ENCODE results near the gene SDR42E2. TPM values are rescaled to one million over a fixed set of nuclear protein-coding genes. Genes with fewer than 3 reads are reported as not detected.

The SDR42E2 gene
- total and polyA plus RNA-seq, 10 of the 15 experiments (the other 5 are each of a cell fraction or from before 2014, with no cell fraction given), result 0.01 to 0.09 (median 0.08) TPM; not detected in 4

DNA sequence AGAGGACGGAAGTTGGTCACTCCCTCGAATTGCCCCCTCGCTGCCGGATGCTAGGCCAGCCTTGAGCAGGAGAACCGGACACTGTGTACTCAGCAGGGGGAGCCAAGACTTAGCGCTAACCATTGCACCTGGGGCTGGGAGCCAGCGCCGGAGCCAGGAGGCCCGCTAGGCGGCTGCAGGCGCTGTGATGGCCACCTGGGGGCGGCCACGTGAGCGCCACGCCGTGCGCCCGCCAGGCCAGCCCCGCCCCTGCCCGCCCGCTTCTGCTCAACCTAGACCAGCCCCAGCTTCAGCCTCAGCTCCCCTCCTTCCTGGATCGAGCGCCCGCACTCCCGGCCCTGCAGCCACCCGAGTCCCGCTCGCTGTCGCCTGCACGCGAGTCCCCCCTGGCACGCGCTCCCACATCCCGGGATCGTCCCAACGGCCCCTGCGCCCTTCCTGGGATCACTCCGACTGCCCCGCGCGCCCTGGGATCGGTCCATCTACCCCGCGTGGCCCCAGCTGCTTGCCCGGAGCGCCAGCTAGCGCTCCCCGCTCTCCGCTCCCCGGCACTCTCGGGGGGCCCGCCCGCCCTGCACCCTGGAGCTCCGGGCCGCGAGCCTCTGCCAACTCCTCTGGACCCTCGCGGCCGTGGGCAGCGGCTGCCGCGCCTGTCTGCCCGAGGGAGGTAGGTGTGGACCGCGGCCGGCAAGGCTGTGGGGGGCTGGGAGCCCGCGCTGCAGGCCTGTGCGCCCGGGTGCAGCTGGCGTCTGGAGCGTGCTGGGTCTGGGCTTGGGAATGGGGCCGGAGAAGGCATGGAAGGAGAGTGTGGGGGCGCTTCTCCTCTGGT lies 43.9 kb downstream of the SDR42E2 start, which contains the start of gene EEF2K:
Gene EEF2K, plus strand, starts transcription at position 266 of the 829 bp plus-strand sequence. CDS start 19,452 bp downstream, outside the sequence.
- FAIRE-seq, result peak; percentile 92
- DNase-seq (ENCODE audit: low read depth, low spot score), result peak; percentile 83
- H3K4me3 ChIP-seq, result peak within 1 kb of the TSS; percentile 88
- peaks cover 11% of the 10 kb centered on the region for H3K4me1 ChIP-seq (ENCODE audit: control insufficient read depth, insufficient read depth, low read length)
- no TSS peak for BruUV-seq (replicated peaks)
- peaks cover 1 to 4% of the 10 kb centered on the region in 2 experiments; a peak in 1 of 4 replicates for H3K36me3 ChIP-seq (ENCODE audit: control insufficient read depth in 2 of 2, insufficient read depth in 2 of 2, low read length in 1 of 2)
- peaks cover 51% of the 10 kb centered on the region for H3K79me2 ChIP-seq (ENCODE audit: control insufficient read depth, insufficient read depth, low read length)
- SMC1A ChIA-PET (ENCODE audit: uncharacterized antibody, unreplicated experiment), result interaction anchor here (1.1 to 8.9 kb wide), 5 partner anchors 11 to 94 kb away, joined by 4 to 83 read pairs (median 23); partner anchors contain the start of gene POLR3E
- no peaks in the 10 kb centered on the region for H4K20me1 ChIP-seq (ENCODE audit: control insufficient read depth, insufficient read depth)
- CTCF ChIA-PET, result interaction anchor here (1.0 to 7.9 kb wide), 6 partner anchors 10 to 92 kb away, joined by 3 to 91 read pairs (median 24); partner anchors contain the start of gene POLR3E
- H3K27ac ChIP-seq (ENCODE audit: control insufficient read depth, insufficient read depth), result peak within 1 kb of the TSS; percentile 65
- POLR2A ChIA-PET, result interaction anchor here (1.1 to 7.1 kb wide), 5 partner anchors 12 to 91 kb away, joined by 3 to 104 read pairs (median 6); partner anchors contain the start of gene POLR3E
- intact Hi-C loops (cut with micrococcal nuclease; ENCODE audit: unreplicated experiment), result loop anchor here (1.0 kb wide), 2 partner anchors 11 to 91 kb away; partner anchors contain the start of gene POLR3E
- RAD21 ChIA-PET (ENCODE audit: unreplicated experiment), result interaction anchor here (1.0 to 7.4 kb wide), 7 partner anchors 10 to 147 kb away, joined by 3 to 74 read pairs (median 11); partner anchors contain the start of gene POLR3E
- in situ Hi-C loops (cut with MboI), result no loop called here
- under 1% methylated on average over 57 of the region's 74 CpGs for WGBS (ENCODE audit: insufficient coverage, insufficient replicate concordance, low lambda C conversion rate, missing lambda C conversion rate)
- H3K9ac ChIP-seq (ENCODE audit: control insufficient read depth, insufficient read depth, low read length), result peak within 1 kb of the TSS; percentile 77
- H2AFZ ChIP-seq (ENCODE audit: control insufficient read depth, low read depth, low read length), result peak within 1 kb of the TSS; percentile 71
- H3K27me3 ChIP-seq (replicated peaks in 1 of 2; ENCODE audit: control insufficient read depth in 2 of 2, insufficient read depth in 2 of 2, low read length in 1 of 2), result no peaks in the 10 kb centered on the region
- H3K9me3 ChIP-seq (replicated peaks; ENCODE audit: control insufficient read depth, insufficient read depth, low read length), result peaks cover 5% of the 10 kb centered on the region
- H3K4me2 ChIP-seq (ENCODE audit: control insufficient read depth, insufficient read depth), result peak within 1 kb of the TSS; percentile 82
- peak; percentile 92 for ATAC-seq
- peak; percentile 54; the same call in 1 of the 3 replicates for TF ChIP-seq POU2F2 (IDR thresholded peaks at IDR 0.05; ENCODE audit: borderline replicate concordance, low read depth, low read length)
- TF ChIP-seq NBN (IDR thresholded peaks at IDR 0.05), result peak; percentile 69; the same call in 1 of the 2 replicates
- TF ChIP-seq, protein P1, sequence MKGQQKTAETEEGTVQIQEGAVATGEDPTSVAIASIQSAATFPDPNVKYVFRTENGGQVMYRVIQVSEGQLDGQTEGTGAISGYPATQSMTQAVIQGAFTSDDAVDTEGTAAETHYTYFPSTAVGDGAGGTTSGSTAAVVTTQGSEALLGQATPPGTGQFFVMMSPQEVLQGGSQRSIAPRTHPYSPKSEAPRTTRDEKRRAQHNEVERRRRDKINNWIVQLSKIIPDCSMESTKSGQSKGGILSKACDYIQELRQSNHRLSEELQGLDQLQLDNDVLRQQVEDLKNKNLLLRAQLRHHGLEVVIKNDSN (IDR thresholded peaks at IDR 0.05; ENCODE audit: borderline replicate concordance, extremely low read length, insufficient read depth, low read depth, low read length), result peak; percentile 82
- TF ChIP-seq, protein P2, sequence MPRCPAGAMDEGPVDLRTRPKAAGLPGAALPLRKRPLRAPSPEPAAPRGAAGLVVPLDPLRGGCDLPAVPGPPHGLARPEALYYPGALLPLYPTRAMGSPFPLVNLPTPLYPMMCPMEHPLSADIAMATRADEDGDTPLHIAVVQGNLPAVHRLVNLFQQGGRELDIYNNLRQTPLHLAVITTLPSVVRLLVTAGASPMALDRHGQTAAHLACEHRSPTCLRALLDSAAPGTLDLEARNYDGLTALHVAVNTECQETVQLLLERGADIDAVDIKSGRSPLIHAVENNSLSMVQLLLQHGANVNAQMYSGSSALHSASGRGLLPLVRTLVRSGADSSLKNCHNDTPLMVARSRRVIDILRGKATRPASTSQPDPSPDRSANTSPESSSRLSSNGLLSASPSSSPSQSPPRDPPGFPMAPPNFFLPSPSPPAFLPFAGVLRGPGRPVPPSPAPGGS (IDR thresholded peaks at IDR 0.05; ENCODE audit: borderline replicate concordance, insufficient read depth, low read depth, low read length, poor library complexity, severe bottlenecking), result no peak
- peak; percentile 89 for TF ChIP-seq YY1 (IDR thresholded peaks at IDR 0.05; ENCODE audit: low read depth, low read length)
- no peak for TF ChIP-seq STAT1 (conservative IDR thresholded peaks at IDR 0.05)
- peak; percentile 71; the same call in 1 of the 2 replicates for TF ChIP-seq CBX5 (IDR thresholded peaks at IDR 0.05; ENCODE audit: low read depth)
- TF ChIP-seq, protein P3, sequence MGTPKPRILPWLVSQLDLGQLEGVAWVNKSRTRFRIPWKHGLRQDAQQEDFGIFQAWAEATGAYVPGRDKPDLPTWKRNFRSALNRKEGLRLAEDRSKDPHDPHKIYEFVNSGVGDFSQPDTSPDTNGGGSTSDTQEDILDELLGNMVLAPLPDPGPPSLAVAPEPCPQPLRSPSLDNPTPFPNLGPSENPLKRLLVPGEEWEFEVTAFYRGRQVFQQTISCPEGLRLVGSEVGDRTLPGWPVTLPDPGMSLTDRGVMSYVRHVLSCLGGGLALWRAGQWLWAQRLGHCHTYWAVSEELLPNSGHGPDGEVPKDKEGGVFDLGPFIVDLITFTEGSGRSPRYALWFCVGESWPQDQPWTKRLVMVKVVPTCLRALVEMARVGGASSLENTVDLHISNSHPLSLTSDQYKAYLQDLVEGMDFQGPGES (IDR thresholded peaks at IDR 0.05), result no peak
- TF ChIP-seq, protein P4, sequence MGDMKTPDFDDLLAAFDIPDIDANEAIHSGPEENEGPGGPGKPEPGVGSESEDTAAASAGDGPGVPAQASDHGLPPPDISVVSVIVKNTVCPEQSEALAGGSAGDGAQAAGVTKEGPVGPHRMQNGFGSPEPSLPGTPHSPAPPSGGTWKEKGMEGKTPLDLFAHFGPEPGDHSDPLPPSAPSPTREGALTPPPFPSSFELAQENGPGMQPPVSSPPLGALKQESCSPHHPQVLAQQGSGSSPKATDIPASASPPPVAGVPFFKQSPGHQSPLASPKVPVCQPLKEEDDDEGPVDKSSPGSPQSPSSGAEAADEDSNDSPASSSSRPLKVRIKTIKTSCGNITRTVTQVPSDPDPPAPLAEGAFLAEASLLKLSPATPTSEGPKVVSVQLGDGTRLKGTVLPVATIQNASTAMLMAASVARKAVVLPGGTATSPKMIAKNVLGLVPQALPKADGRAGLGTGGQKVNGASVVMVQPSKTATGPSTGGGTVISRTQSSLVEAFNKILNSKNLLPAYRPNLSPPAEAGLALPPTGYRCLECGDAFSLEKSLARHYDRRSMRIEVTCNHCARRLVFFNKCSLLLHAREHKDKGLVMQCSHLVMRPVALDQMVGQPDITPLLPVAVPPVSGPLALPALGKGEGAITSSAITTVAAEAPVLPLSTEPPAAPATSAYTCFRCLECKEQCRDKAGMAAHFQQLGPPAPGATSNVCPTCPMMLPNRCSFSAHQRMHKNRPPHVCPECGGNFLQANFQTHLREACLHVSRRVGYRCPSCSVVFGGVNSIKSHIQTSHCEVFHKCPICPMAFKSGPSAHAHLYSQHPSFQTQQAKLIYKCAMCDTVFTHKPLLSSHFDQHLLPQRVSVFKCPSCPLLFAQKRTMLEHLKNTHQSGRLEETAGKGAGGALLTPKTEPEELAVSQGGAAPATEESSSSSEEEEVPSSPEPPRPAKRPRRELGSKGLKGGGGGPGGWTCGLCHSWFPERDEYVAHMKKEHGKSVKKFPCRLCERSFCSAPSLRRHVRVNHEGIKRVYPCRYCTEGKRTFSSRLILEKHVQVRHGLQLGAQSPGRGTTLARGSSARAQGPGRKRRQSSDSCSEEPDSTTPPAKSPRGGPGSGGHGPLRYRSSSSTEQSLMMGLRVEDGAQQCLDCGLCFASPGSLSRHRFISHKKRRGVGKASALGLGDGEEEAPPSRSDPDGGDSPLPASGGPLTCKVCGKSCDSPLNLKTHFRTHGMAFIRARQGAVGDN (IDR thresholded peaks at IDR 0.05), result peak; percentile 99
- peak; percentile 75 for TF ChIP-seq SIN3A (IDR thresholded peaks at IDR 0.05; ENCODE audit: low read depth, low read length)
- peak; percentile 49; the same call in 1 of the 2 replicates for TF ChIP-seq TAF1 (IDR thresholded peaks at IDR 0.05; ENCODE audit: borderline replicate concordance, low read depth, low read length)
- TF ChIP-seq EP300 (IDR thresholded peaks at IDR 0.05; ENCODE audit: borderline replicate concordance in 1 of 2, control insufficient read depth in 1 of 2, low read depth in 2 of 2, low read length in 2 of 2), result peak; percentile 28 to 37; a peak in 2 of 4 replicates
- peak; percentile 39; the same call in 1 of the 2 replicates for TF ChIP-seq HCFC1 (IDR thresholded peaks at IDR 0.05; ENCODE audit: low read length)
- TF ChIP-seq STAT3 (IDR thresholded peaks at IDR 0.05; ENCODE audit: low read depth, low read length), result 0 out of 2 replicates have a peak, but pooled peaks have one; percentile 28

Data from GM12878 (cell line).